SK-N-DZ (cell line): Measurements from ENCODE around the gene DNAH8.
"Not testable (repeated sequence)": the region's sequence is repeated elsewhere in the genome, so short reads cannot be mapped to it uniquely, and the experiment has no call there.

Experiments used
- DNase-seq: peaks from one replicate; pipeline ENCODE4 v3.0.0-alpha.2; 2015; ENCODE audit warnings: low spot score

The DNAH8 gene

DNA sequence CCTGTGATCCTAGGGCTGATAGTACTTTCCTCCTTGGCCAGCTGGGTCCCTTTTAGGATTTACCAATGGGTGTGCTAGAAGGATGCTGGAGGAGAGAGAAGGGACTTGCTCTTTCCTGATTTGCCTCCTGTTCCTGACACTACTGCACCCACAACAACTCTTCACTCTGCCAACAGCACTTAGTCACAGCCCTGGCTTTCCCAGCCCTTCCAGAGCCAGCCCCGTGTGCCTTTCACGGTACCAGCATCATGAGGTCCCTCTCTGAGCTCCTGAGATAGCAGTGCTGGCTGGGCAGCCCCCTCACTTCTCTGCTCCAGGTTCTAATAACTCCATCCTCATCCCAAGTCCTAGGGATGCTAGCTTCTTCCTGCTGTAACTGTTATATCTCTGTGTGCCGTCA lies 80.9 kb downstream of the DNAH8 start:
- DNase-seq = no peak

- not testable (repeated sequence) for DNase-seq
Measured at GRCh38 chr6:38796437-38796836, 81.3 kb downstream of the DNAH8 start.

- DNase-seq = no peak
Measured at GRCh38 chr6:38796850-38797249, 81.7 kb downstream of the DNAH8 start.

- DNase-seq = no peak
Measured at GRCh38 chr6:38797391-38797790, 82.3 kb downstream of the DNAH8 start.

DNA sequence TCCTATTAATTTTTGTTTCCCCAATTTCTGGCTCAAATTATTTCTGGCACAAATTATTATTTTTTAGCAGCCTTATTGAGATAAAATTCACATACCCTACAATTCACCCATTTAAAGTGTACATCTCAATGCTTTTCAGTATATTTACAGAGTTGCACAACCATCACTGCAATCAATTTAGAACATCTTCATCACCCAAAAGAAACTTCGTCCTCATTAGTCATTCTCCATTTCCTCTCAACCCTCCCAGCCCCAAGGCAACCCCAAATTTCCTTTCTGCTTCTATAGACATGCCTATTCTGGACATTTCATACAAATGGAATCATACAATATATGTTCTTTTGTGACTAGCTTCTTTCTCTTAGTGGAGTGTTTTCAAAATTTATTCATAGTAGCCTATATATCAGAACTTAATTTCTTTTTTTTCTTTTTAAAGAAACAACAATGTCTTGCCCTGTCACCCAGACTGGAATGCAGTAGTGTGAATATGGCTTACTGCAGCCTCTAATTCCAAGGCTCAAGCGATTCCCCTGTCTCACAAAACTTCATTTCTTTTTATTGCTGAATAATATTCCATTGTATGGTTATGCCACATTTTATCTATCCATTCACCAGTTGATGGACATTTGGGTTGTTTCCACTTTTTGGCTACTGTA lies 84.5 kb downstream of the DNAH8 start:
- no peak for DNase-seq

- DNase-seq = no peak
Measured at GRCh38 chr6:38801305-38801704, 86.2 kb downstream of the DNAH8 start.

DNA sequence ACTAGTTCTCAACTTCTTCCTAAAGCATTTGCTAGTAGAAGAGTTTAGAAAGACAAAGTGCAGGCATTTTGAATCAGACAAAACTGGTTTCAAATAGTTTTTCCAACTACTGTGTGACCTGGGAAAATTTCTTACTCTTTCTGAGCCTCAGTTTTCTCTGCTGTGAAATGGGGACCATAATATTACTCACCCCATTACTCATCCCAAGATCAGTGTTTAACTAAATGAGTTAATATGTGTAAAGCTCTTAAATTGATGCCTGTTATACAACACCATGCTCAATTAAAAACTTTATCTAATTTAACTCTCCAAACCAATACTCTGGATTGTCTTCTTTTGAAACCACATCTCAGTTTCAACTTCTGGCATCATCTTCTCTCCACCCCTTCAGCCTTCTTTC lies 87.4 kb downstream of the DNAH8 start:
- no peak for DNase-seq

- DNase-seq = no peak
Measured at GRCh38 chr6:38803129-38803528, 88.0 kb downstream of the DNAH8 start.

- no peak for DNase-seq
Measured at GRCh38 chr6:38804358-38804757, 89.2 kb downstream of the DNAH8 start.

DNA sequence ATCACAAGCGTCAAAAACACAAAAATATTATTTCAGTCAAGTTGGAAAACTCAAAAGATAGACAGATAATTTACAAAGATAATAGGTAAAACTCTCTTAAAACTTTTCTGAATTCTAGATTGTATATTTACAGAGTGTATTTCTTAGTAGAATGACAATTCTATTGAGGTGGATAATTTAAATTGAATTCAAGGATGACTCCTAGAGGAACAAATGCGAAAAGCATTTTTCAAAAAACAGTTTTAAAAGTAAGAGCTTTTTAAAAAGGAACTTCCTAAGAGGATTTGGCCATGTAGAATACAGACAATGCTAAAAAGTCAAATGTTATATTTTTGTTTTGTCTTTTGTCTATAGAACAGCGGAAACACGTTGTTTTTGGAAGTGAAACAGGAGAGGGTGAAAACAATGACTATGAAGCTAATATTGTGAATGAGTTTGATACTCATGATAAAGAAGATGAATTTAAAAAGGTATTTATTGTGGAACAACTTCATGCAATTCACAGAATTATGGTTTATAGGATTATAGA lies 90.1 kb downstream of the DNAH8 start:
- no peak for DNase-seq

GRCh38 chr6:38805692-38806091 lies 90.6 kb downstream of the DNAH8 start:
- DNase-seq = no peak

GRCh38 chr6:38806271-38806670 lies 91.2 kb downstream of the DNAH8 start:
- DNase-seq = no peak

DNA sequence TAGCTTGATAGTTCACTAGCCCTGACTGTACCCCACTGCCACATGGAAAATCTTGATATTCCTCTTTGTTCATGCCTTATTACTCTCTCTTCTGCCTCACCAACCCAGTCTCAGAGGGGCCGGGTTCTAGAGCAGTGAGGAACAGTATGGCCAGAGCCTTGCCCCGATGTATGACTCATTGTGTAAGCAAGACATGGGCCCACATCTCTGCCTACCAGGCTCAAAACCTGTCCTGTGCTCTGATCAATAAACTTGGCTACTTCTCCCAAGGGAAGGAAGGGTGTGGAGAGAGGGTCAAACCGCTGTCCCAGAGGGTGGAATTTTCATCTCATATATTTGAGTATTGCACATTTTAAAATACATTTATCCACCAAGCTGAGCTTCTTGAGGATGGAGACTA lies 91.7 kb downstream of the DNAH8 start:
- no peak for DNase-seq

GRCh38 chr6:38808039-38808438 lies 92.9 kb downstream of the DNAH8 start:
- DNase-seq = no peak

GRCh38 chr6:38813041-38813823 lies 98.1 kb downstream of the DNAH8 start:
- no peak for DNase-seq

GRCh38 chr6:38814761-38815160 lies 99.7 kb downstream of the DNAH8 start:
- no peak for DNase-seq

GRCh38 chr6:38815250-38815649 lies 100.1 kb downstream of the DNAH8 start:
- no peak for DNase-seq

DNA sequence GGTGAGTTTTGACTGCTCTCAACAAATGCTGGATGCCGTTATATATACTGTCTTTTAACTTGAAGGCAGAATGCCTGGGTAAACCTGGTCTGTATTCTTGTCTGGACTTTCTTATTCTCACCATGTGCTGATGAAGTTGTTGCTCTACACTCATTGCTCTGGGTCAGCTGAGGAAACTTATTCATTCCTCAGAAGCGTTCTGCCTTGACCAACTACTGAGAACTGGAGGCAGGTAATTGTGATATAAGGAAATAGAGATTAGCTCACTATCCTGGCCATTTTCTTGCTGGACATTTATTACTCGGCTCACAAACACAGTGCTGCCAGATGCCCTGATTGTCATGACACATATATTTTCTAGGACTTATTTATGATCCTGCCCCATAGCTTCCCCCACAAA lies 103.6 kb downstream of the DNAH8 start:
- no peak for DNase-seq

GRCh38 chr6:38822963-38823362 lies 107.9 kb downstream of the DNAH8 start:
- no peak for DNase-seq

DNA sequence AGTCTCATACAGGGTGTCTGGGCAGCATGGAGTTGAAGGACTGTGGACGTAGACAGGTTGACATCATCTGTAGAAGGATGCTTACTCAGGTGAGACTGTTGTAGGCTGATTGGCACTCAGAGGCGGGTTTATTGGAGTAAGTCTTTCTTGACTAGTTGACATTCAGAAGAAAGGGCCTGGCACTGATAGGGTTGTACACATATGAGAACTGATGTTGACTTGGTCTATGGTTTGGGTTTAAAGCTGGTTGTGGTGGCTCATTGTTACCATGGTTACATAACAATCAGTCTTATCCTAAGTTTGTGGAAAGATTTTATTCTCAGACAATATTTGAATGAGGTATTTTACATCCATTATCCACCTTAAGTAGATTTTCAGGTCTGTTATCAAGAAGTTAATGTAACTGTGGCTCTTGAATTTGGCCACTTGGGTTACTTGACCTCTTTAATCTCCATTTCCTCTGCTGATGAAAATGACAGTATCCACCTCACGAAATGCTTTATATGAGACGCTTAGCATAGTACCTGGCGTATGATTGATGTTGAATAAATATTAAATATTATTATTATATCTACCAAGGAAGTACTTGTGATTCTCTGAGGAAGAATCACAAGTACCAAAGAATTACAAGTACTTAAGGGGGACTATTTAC lies 109.3 kb downstream of the DNAH8 start:
- no peak for DNase-seq

DNA sequence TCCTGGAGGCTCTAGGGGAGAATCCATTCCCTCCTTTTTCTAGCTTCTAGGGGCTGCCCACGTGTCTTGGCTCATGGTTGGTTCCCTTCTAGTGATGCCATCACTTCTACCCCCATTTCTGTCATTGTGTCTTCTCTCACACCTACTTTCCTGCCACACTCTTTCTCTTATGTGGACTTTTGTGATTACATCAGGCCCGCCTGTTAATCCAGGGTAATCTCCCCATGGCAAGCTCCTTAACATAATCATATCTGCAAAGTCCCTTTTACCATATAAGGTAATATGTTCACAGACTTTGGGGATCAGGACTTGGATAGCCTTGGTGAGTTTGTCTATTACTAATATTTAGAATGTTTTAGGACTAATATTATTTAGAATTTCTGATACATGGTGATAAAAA lies 111.9 kb downstream of the DNAH8 start:
- no peak for DNase-seq

- DNase-seq = no peak
Measured at GRCh38 chr6:38831865-38832264, 116.8 kb downstream of the DNAH8 start.

DNA sequence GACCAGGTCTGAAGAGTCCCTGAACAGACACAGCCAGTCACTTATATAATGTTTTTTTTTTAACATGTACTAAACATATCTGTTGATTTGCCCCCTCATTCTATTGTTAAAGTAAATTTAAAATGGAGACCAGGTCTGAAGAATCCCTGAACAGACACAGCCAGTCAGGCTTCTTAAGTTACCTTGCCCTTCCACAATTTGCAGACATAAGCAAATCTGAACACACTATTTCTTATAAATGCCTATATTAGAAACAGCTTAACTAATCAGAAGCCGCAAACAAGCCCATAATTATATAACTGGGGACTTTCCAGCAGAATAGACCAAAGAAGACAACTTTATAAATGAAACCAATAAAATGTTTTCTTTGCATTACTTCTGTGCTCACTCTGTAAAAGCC lies 118.2 kb downstream of the DNAH8 start:
- DNase-seq = no peak
